Measurements from ENCODE around the gene BTG1.

GRCh38 chr12:92194561-92194960, 48.9 kb upstream of the BTG1 start:
- TF ChIP-seq POLR2A (IDR thresholded peaks at IDR 0.05; ENCODE audit: low read depth, low read length) (no peak), TAF1 (IDR thresholded peaks at IDR 0.05; ENCODE audit: borderline replicate concordance, low read depth, low read length) (no peak)
